IMR-90 (cell line): Measurements from ENCODE around the gene PFKFB1. TPM values are rescaled to one million over a fixed set of nuclear protein-coding genes. Genes with fewer than 3 reads are reported as not detected.

ENCODE experiments used
- ATAC-seq: fragments of 200-7000 bp; cut with Tn5 transposase; 2 replicates; pipeline ENCODE4 v1.9.1; 2020; ENCODE audit warnings: low read depth, mild to moderate bottlenecking, moderate library complexity
- BruUV-seq: library from RNA; stranded (reverse); fragments of 400-500 nt; replicated peaks from 2 replicates; lab custom pipeline; 2021; lab: Mats Ljungman, UMichigan
- CTCF ChIA-PET: fragments of 300-600 bp; formaldehyde crosslinking; extraction: SDS; loops from one replicate; lab custom pipeline; 2021; ENCODE audit warnings: antibody characterized with exemption; lab: Yijun Ruan, JAX
- POLR2A ChIA-PET: fragments of 300-600 bp; sonication (Branson Sonifier 250); formaldehyde crosslinking; loops from one replicate; lab custom pipeline; 2022; ENCODE audit warnings: antibody characterized with exemption; ENCODE audit not compliant: unreplicated experiment; lab: Charles Lee
- DNase-seq: peaks from one replicate; pipeline ENCODE4 v3.0.0; 2013
- H2AFZ ChIP-seq: replicated peaks from 2 replicates; pipeline ENCODE3; 2013; ENCODE audit warnings: low read length, mild to moderate bottlenecking; ENCODE audit not compliant: poor library complexity
- H2AK5ac ChIP-seq: 2 replicates; pipeline ENCODE4 v1.6.1; 2013; ENCODE audit warnings: low read depth, low read length, inconsistent platforms
- H2AK9ac ChIP-seq: replicated peaks from 2 replicates; pipeline ENCODE3; 2013; ENCODE audit warnings: mild to moderate bottlenecking, low read depth, low read length, moderate library complexity; ENCODE audit not compliant: poor library complexity
- H2BK120ac ChIP-seq: 2 replicates; pipeline ENCODE4 v1.6.1; 2013; ENCODE audit warnings: low read depth, low read length, inconsistent platforms
- H2BK15ac ChIP-seq: 3 replicates; pipeline ENCODE4 v1.6.1; 2013; ENCODE audit warnings: low read depth, low read length, inconsistent platforms
- H2BK20ac ChIP-seq: 2 replicates; pipeline ENCODE4 v1.6.1; 2013; ENCODE audit warnings: low read depth, mild to moderate bottlenecking, inconsistent platforms, low read length, moderate library complexity
- H2BK5ac ChIP-seq: 2 replicates; pipeline ENCODE4 v1.6.1; 2013; ENCODE audit warnings: mild to moderate bottlenecking, low read depth, low read length, inconsistent platforms; ENCODE audit not compliant: poor library complexity, severe bottlenecking
- H3K14ac ChIP-seq: replicated peaks from 2 replicates; pipeline ENCODE4 v1.6.1; 2013; ENCODE audit warnings: low read depth, low read length, inconsistent platforms
- H3K18ac ChIP-seq: 2 replicates; pipeline ENCODE4 v1.6.1; 2013; ENCODE audit warnings: low read depth, low read length, control low read depth
- H3K23ac ChIP-seq: 2 replicates; pipeline ENCODE4 v1.6.1; 2013; ENCODE audit warnings: low read depth, low read length, inconsistent platforms
- H3K27ac ChIP-seq: 2 replicates; pipeline ENCODE4 v1.5.1; 2013; ENCODE audit warnings: mild to moderate bottlenecking, control low read depth, low read length; ENCODE audit not compliant: insufficient read depth
- H3K27me3 ChIP-seq: 2 replicates; pipeline ENCODE4 v1.6.1; 2013; ENCODE audit warnings: low read length; ENCODE audit not compliant: control insufficient read depth, insufficient read depth
- H3K36me3 ChIP-seq: 2 replicates; pipeline ENCODE4 v1.6.1; 2013; ENCODE audit warnings: low read length, mixed read lengths; ENCODE audit not compliant: control insufficient read depth, insufficient read depth
- H3K4ac ChIP-seq: 2 replicates; pipeline ENCODE4 v1.6.1; 2013; ENCODE audit warnings: low read depth, low read length, inconsistent platforms
- H3K4me1 ChIP-seq: 2 replicates; pipeline ENCODE4 v1.6.1; 2013; ENCODE audit warnings: low read length, mixed read lengths; ENCODE audit not compliant: control insufficient read depth, insufficient read depth
- H3K4me2 ChIP-seq: 2 replicates; pipeline ENCODE4 v1.6.1; 2013; ENCODE audit warnings: low read depth, mild to moderate bottlenecking, control low read depth, low read length, moderate library complexity
- H3K4me3 ChIP-seq: 2 replicates; pipeline ENCODE4 v1.5.1; 2013; ENCODE audit warnings: low read depth, mild to moderate bottlenecking, control low read depth, low read length, moderate library complexity; ENCODE audit not compliant: insufficient read depth
- H3K56ac ChIP-seq: 2 replicates; pipeline ENCODE4 v1.6.1; 2013; ENCODE audit warnings: low read length, inconsistent platforms; ENCODE audit not compliant: insufficient read depth; ENCODE audit errors: extremely low read depth
- H3K79me1 ChIP-seq, 2 experiments: 2 replicates each; pipeline ENCODE4 v1.6.1; 2013; ENCODE audit warnings: low read length in 2 of 2, inconsistent platforms in 1 of 2, low read depth in 1 of 2
- H3K9ac ChIP-seq: 2 replicates; pipeline ENCODE4 v1.6.1; 2013; ENCODE audit warnings: low read depth, low read length, control low read depth
- H3K9me1 ChIP-seq: 2 replicates; pipeline ENCODE4 v1.6.1; 2013; ENCODE audit warnings: low read length, inconsistent platforms; ENCODE audit not compliant: insufficient read depth
- H3K9me3 ChIP-seq: 2 replicates; pipeline ENCODE4 v1.6.1; 2013; ENCODE audit warnings: low read length; ENCODE audit not compliant: control insufficient read depth, insufficient read depth
- H4K20me1 ChIP-seq: 2 replicates; pipeline ENCODE4 v1.6.1; 2013; ENCODE audit warnings: low read length, inconsistent platforms; ENCODE audit not compliant: insufficient read depth
- H4K5ac ChIP-seq: 2 replicates; pipeline ENCODE4 v1.6.1; 2013; ENCODE audit warnings: mild to moderate bottlenecking, low read depth, low read length, control low read depth
- H4K8ac ChIP-seq, 2 experiments: 2 replicates each; pipeline ENCODE4 v1.6.1; 2013; ENCODE audit warnings: low read depth in 2 of 2, low read length in 2 of 2, control low read depth in 1 of 2, inconsistent platforms in 1 of 2
- H4K91ac ChIP-seq: 2 replicates; pipeline ENCODE4 v1.6.1; 2013; ENCODE audit warnings: low read depth, low read length, inconsistent platforms; ENCODE audit not compliant: insufficient read depth
- BHLHE40 ChIP-seq: fragments of 150-350 bp; IDR thresholded peaks from 2 replicates; pipeline ENCODE4 v1.6.1; 2016; ENCODE audit warnings: mild to moderate bottlenecking, low read depth, low read length
- CHD1 ChIP-seq: IDR thresholded peaks from 2 replicates; pipeline ENCODE4 v1.6.1; 2012; ENCODE audit warnings: low read depth, low read length, improper control_type of control experiment
- MAZ ChIP-seq: IDR thresholded peaks from 2 replicates; pipeline ENCODE4 v1.6.1; 2012; ENCODE audit warnings: low read depth, mild to moderate bottlenecking, low read length, improper control_type of control experiment, moderate library complexity, borderline replicate concordance
- MXI1 ChIP-seq: IDR thresholded peaks from 2 replicates; pipeline ENCODE4 v1.6.1; 2012; ENCODE audit warnings: low read depth, mild to moderate bottlenecking, low read length, moderate library complexity, borderline replicate concordance
- RAD21 ChIP-seq: IDR thresholded peaks from 2 replicates; pipeline ENCODE4 v1.6.1; 2012; ENCODE audit warnings: low read length, improper control_type of control experiment
- WGBS, 2 experiments: methylation state at CpG; one replicate each; pipeline versions ENCODE4 v1.1.5 to v1.1.7; 2013; ENCODE audit warnings: missing lambda C conversion rate in 2 of 2; ENCODE audit not compliant: insufficient read length in 1 of 2; ENCODE audit errors: extremely low coverage in 2 of 2; 5-methylcytosine and 5-hydroxymethylcytosine counted together
- dilution Hi-C: fragments of 300-500 bp; cut with HindIII; formaldehyde crosslinking; loops from one replicate; pipeline ENCODE4 v1.14.3; 2018; ENCODE audit warnings: low sequenced_read_pairs; ENCODE audit not compliant: unreplicated experiment
- in situ Hi-C: fragments of 300-500 bp; cut with MboI; formaldehyde crosslinking; loops from 3 replicates; pipeline ENCODE4 v1.14.3; 2019; ENCODE audit warnings: low sequenced_read_pairs, inconsistent platforms, mixed read lengths
- intact Hi-C: fragments of 100-400 bp; cut with micrococcal nuclease; formaldehyde crosslinking; loops from 2 replicates; pipeline ENCODE4 v1.10.0; 2022
- polyA plus RNA-seq, 3 experiments: library from polyadenylated mRNA; depleted of rRNA; stranded (reverse); fragments of >200 nt; gene quantifications; 2 replicates each; pipeline ENCODE4 v1.2.3, GENCODE V29; 2012; ENCODE audit warnings: low replicate concordance in 1 of 3
- total RNA-seq: library from RNA; depleted of rRNA; stranded (reverse); fragments of >200 nt; gene quantifications from 2 replicates; pipeline ENCODE4 v1.2.3, GENCODE V29; 2012

The PFKFB1 gene
- total and polyA plus RNA-seq, 2 of the 4 experiments (the other 2 are of a cell fraction) = under 0.01 to 0.15 TPM

- CTCF ChIA-PET = no interaction called here
- Histone ChIP-seq H2BK120ac (no peak overlapping the region), H2AK9ac (no peak overlapping the region), H3K23ac (no peak overlapping the region), H4K5ac (no peak overlapping the region), H3K27me3 (0 out of 2 replicates have a peak, but pooled peaks cover 2% of the 10 kb centered on the region), H2AK5ac (no peak overlapping the region), H3K56ac (no peak overlapping the region), H3K4me1 (no peaks in the 10 kb centered on the region), H2BK15ac (no peak overlapping the region), H3K9me1 (no peaks in the 10 kb centered on the region), H4K8ac (no peak overlapping the region), H2BK20ac (no peak overlapping the region), H3K4me3 (no peak overlapping the region), H3K27ac (no peak overlapping the region), H3K9me3 (no peaks in the 10 kb centered on the region), H4K20me1 (no peaks in the 10 kb centered on the region; the same call in 1 of the 2 replicates), H3K9ac (no peak overlapping the region), H3K79me1 (no peaks in the 10 kb centered on the region), H2AFZ (no peak overlapping the region), H3K4ac (no peak overlapping the region), H3K36me3 (peaks cover 7% of the 10 kb centered on the region; the same call in 1 of the 2 replicates), H2BK5ac (no peak overlapping the region), H3K14ac (no peak overlapping the region), H4K91ac (no peak overlapping the region), H3K18ac (no peak overlapping the region), H3K4me2 (no peak overlapping the region)
- WGBS, 2 experiments = no CpG with 5 or more reads among the region's 3 CpGs
- in situ Hi-C loops (no loop called here), dilution Hi-C loops (no loop called here), intact Hi-C loops (no loop called here)
- no TSS peak for BruUV-seq
- ATAC-seq (no peak), DNase-seq (no peak)
- TF ChIP-seq BHLHE40 (no peak), MAZ (no peak), MXI1 (no peak), RAD21 (no peak), CHD1 (no peak)
- POLR2A ChIA-PET = no interaction called here
Measured at GRCh38 chrX:54934890-54935289, 59.1 kb downstream of the PFKFB1 start.
